DMS53 treated with DMSO at 0.1 percent for 48 hours (cell line): ENCODE data around the gene TRIM3.
"Not testable (repeated sequence)": the region's sequence is repeated elsewhere in the genome, so short reads cannot be mapped to it uniquely, and the experiment has no call there.

ENCODE experiments used
- DNase-seq: peaks from one replicate; lab custom pipeline; 2025; ENCODE audit not compliant: unreplicated experiment; lab: John Stamatoyannopoulos, UW

The TRIM3 gene

DNA sequence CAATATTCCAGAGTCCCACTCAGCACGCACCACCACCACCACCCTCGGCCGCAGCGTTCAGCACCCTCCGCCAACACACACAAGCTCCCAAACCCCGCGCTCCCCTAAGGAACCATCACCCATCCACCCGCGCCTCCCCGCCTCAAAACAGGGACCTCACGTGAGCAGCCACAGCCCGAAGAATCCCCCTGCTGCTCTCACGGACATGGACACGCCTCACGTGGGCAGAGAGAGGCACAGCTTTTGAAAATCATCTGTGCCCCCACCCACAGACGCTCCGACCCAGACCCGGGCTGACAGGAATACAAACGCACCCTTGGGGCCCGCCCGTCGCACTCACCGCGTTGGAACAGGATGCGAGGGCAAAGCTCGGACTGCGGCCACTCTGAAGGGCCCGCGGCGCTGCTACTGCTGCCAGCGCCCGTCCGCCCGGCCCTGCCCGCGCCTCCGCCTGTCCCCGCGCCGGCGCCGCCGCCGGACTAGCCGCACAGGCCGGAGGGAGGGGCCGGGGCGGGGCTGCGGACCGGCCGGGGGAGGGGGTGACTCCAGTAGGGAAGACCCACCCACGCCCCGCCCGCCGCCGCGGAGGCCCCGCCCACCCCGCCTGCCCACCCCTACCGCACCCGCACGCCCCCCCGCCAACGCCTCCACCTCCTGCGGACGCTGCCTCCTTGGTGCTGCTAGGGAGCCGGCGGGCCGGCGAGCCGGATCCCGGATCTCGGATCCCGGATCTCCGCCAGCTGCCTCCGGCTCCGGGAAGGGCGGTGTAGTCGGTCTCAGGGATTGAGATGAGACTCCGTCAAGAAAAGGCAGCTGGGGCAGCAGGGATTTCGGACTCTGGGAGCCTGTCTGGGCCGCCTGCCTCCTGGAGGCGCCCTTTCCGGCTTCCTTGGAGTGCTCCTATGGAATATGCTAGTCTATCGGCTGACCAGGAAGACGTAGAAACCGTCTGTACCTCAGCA lies at the start of gene TRIM3:
Gene TRIM3 (minus strand): TSS at position 491 of the 962 bp plus-strand sequence. CDS start 8,246 bp downstream, outside the sequence.
- peak; percentile 72 for DNase-seq

DNA sequence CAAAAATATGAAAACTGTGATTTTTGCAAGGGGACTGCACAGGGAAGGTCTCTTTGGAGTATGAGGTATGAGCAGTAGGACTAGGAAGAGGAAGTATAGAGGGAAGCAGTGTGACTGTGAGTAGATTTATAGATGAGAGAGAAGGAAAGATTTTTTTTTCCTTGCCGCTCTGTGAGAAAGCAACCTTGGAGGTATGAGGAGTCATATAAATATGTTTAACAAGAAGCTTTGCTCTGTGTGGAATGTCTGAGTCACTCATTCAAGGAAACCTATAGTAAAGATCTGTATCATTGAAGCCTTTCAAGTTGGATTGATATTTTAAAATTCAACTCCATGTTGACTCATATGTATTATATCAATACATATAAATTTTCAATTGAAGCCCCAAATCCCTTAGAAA lies 49.5 kb upstream of the TRIM3 start:
- no peak for DNase-seq

DNA sequence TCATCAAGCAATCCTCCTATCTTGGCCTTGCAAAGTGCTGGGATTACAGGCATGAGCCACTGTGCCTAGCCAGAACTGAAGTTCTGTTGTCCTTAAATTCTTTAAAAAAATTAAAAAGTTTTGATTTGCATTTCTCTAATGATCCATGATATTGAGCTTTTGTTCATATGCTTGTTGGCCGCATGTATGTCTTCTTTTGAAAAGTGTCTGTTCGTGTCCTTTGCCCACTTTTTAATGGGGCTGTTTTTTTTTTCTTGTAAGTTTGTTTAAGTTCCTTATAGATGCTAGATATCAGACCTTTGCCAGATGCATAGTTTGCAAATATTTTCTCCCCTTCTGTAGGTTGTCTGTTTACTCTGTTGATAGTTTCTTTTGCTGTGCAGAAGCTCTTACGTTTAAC lies 48.2 kb upstream of the TRIM3 start:
- not testable (repeated sequence) for DNase-seq

DNA sequence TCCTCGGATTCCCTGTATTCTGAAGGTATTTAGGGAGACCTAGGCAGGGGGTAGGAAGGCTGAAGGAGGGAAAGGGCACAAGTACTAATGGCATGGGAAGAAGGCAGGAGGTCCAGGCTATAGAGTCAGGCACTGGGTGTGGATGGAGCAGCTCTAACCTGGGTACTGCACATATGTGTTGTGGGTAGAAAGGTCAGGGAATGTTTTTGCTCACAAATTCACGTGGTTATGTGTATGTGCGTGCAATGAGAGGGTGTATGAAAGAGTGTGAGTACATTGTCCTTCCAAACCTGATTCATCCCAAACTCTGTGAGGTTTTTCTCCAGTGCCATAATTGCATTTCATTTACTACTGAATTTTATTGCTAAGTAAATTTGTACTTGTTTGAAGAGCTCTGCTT lies 46.5 kb upstream of the TRIM3 start:
- no peak for DNase-seq

DNA sequence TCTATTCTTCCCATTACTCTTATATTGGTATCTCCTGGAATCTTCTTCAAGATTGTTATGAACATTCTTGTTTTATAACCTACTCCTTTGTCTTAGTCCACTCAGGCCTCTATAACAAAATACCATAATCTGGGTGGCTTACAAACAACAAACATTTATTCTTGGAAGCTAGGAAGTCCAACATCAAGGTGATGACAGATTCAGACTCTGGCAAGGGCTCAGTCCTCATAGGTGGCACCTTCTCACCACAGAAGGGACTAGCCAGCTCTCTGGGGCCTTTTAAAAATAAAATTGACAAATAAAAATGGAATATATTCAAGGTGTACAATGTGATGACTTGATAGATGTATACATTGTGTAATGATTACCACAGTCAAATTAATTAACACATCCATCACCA lies 43.1 kb upstream of the TRIM3 start:
- no peak for DNase-seq

DNA sequence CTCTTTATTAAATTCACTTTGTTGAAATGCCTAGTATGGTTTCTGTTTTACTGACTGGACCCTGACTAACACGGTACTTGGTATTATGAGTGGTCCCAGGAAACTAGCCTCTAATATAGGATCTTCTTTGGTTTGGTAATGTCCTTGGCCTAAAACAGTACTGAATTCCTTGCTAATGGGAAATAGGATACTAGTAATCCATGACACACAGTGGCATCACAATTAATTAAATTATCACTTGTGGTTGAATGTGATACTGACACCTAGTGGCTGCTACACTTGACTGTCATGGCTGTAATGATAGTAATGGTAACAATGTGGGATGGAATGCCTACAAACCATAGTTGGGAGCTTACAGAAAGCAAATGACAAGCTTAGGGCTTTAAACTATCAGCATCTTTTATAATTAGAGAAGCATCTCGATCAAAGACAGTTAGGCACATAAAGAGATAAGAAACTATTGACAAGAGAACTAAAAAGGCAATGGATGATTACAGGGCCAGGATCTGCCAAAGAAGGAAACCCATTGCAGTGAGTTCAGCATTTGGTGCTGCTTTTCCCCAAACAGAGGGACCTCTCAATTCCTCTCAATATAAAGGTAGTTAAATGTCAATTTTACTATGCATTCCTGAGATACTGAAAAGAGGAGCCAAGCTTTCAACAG lies 32.0 kb upstream of the TRIM3 start:
- peak; percentile 70 for DNase-seq

DNA sequence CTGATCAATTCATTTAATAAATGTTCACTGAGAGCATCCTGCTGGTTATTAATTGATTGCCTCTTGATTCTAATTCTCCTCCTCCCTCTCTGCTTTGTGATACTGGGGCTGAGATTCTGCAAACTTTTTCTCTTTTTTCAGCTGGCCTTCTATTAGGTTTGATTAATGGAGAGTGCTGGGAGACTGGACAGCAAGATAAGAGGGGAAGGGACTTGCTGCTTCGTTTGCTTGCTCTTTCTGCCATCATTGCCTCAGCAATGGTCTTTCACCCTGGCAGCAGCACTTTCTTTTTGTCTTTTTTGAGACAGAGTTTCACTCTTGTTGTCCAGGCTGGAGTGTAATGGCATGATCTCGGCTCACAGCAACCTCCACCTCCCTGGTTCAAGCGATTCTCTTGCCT lies 30.4 kb upstream of the TRIM3 start:
- DNase-seq: no peak

DNA sequence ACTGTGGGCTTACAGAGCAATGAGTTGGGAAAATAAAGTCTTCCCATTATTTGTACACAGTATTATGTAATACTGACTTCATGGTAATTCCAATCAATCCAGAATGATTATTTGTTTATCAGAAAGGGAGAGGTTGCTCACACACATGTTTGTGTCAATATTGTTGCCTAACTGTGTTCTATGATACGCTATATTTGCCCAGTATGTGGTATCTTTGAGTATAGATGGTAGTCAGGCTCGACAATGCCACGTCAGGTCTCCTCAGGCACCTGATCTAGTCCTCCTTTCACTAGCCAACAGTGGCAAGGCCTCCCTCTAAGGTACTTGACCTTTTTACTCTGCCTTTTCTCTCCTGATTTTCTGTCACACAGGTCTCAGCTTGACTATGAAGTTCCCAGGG lies 28.6 kb upstream of the TRIM3 start:
- DNase-seq: no peak

DNA sequence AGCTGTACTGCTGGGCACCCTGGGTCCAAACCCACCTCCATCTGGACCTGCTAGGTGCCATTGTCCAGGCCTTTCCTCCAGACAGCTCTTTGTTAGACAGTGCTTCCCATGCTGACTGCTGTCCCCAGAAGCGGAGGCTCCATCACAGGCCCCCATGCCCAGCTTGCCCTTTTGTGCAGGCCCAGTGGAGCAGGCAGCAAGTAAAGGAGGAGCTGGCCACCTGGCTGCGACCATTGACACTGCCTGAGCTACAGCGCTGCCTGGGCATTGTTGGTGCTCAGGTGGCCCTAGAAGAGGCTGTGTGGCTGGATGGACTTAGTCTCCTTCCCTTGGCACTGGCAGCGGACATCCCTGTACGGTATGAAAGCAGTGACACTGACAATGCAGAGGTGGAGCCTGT lies 24.8 kb upstream of the TRIM3 start:
- DNase-seq: no peak

DNA sequence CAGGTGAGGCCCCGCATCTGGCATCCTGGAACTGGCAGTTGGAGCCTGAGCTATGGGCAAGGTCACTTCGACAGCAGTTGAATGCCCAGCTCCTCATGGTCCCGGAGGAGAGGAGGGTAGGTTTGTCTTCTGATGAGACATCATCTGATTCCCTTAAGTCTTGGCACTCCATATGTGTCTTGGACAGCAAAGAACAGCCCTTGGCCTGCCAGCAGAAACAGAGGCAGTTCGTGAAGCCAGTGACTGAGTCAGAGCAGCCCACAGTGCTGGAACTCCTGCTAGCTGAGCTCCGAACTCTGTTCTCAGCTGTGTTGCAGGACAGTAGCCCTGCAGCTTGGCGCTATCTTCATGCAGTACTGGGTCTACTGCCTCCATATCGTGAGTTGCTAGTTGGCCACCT lies 24.4 kb upstream of the TRIM3 start:
- no peak for DNase-seq

DNA sequence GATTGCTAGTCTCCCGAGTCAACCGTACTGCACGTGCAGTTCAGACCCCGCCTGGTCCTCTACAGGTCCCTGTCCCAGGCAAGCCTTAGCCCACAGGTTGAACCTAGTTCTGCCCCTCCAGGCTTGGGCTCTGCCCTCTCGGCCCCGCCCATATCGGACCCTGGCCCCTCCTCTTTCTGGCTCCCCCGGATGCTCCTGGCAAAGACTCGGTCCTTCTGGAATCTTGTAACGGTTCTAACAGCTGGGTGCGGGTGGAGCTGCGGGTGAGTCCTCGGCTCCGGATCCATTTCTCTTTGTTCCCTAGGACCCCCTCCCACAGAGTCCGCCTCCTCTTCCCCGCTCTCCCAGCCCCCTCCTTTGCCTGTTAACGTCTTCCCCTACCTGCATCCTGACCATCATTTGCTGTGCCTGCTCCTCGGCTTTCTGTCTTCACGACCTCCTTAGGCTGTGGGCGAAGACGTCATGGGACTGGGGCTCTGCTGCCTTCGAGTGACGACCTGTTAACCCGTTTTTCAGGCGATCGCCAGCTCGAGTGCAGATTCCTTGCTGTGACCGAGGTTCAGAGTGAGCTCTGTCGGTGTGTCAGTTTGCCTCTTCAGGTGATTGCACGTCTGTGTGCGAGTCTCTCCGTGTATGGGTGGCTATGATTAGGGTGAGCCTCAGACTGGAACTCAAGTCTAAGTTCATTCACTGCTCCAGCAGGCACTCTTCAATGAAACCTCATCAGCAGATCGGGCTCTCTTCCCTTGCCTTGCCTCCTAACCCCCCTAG lies 23.5 kb upstream of the TRIM3 start, which contains the start of gene DNHD1:
Gene DNHD1 (plus strand): TSS at position 212 of the 771 bp plus-strand sequence. CDS start 936 bp downstream, outside the sequence.
- DNase-seq: no peak

DNA sequence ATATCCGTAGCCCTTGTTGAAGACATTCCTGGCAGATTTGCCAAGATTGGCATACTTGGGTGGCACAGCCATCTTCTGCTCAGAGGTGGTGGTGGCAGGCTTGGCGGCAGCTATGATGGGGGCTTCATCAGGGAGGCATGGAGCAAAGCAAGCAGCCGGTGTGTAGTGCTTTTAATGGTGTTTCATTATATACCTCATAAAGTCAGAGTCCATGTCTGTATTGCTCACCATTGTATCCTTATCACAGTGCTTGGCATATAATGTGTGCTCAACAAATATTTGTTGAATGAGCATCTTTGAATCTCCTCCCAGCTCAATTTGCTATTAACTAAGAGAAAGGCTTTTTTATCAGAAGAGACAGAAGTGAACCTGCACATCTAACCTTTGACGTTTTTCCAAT lies 15.6 kb upstream of the TRIM3 start:
- no peak for DNase-seq

DNA sequence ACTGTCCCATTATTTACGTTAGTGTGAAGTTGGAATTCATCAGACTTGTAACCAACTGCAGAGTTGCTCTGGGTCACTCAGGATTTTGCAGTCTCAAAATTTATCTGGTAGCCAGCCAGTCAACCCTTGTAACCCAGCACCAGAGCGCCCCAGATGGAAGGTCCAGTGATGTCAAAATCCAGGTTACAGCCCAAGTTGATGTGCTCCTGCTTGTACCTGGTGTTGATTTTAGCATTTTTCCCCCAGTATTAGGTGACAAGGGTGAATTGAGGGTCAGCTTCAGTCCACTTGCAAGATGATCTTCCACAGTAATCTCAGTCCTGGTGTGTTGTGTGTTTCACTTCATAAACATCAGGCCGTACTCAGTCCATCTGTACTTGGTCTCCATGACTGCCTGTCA lies 15.1 kb upstream of the TRIM3 start:
- no peak for DNase-seq

DNA sequence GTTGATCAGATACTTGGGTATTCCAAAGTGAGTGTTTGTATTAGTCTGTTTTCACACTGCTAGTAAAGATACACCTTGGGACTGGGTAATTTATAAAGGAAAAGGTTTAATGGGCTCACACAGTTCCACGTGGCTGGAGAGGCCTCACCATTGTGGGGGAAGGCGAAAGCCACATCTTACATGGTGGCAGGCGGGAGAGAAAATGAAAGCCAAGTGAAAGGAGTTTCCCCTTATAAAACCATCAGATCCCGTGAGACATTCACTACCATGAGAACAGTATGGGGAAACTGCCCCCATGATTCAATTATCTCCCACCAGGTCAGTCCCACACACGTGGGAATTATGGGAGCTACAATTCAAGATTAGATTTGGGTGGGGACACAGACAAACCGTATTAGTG lies 14.6 kb upstream of the TRIM3 start:
- DNase-seq: no peak

DNA sequence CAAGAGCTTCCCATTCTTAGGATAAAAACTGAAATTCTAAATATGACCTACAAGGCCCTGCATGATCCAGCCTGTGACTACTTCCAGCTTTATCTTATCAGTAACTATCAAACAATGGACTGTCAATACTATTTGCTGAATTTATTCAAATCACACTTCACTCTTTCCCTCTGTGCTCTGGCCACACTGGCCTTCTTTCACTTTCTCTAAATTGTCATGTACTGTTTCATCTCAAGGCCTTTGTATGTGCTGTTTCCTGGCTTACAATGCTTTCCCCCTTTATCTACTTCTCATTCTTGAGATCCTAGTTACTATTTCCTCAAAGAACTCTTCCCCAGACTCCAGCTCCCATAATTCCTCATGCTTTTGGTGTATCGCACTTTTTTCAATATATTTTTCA lies 13.2 kb upstream of the TRIM3 start:
- DNase-seq: no peak

DNA sequence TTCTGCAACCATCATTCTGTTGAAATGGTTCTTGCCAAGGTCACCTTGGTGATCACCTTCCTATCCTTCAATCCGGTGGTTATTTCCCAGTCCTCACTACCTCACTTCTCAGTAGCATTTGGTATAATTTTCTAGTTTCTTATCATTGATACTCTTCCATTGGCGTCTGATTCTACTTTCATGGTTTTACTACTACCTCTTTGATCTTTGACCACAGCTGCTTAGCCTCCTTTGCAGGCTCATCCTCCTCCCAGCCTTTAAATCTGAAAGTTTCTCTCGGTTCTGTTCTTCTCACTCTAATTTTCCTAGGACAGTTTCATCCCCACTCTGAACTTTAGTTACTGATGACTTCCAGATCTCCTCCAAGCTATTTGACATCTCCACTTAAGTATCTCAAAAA lies 12.5 kb upstream of the TRIM3 start:
- DNase-seq: no peak

DNA sequence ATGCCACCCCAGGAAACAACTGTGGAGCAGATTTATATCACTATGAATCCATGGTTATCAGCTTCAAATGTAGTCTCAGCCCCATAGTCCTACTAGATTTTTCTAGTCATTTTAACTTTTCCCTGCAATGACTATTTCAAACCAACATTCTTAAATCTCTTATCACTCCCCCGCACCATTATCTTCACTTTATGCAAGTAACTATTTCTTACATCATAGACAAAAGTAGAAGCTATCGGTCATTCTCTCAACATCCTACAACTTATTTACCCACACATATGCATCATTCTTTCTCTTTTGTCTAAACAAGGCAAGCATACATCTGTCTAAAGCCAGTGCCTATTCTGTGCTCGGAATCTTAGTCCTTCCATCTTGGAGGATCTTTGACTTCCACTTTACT lies 11.9 kb upstream of the TRIM3 start:
- no peak for DNase-seq

DNA sequence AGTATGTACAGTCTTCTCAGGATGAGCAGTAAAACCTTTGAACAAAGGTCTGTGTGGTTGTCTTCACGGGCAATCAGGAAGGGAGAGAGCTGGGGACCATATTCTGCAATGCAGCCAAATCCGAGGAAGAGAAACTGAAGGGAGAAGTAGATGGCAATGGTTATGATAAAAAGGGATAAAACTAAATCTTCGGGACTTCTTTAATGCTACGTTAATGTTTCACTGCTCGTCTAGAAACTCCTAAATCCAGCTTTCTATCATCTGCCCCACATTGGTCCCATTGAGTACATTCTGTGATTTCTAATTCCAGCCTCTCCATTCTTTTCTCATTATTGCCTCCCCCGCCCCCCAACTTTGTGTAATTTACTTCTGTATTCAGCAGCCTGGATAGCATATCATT lies 9.3 kb upstream of the TRIM3 start:
- no peak for DNase-seq

DNA sequence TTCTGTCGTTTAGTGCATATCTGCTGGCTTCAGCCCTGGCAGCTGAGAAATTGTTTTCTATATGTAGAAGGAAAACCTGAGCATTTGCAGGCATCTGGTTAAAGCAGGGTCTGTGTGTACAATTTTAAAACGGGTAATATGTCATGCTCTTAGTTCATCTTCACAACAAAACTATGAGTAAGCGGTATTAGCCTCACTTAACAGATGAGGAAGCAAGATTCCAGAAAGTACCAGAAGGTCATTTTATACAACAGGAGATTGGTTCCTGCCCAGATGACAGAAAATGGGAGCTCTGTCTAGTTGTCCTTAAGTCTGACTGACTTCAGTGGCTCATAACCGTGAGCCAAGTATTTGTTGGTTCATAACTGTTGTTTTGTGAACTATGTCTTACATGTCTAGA lies 8.7 kb upstream of the TRIM3 start:
- no peak for DNase-seq

DNA sequence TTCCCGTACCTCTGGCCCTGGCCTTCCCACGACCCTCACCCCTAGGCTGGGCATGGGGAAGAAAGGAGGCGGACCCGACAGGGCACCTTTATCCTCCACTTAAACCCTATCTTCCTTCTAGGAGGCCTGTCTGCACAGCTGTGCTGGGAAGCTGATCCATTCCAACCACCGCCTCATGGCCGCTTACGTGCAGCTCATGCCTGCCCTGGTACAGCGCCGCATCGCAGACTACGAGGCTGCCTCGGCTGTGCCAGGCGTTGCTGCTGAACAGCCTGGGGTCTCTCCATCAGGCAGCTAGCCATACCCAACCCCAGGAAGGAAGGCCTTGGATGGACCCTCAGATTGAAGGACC lies 8.2 kb upstream of the TRIM3 start:
- DNase-seq: no peak
